ENCODE results near the gene ITFG2. TPM values are rescaled to one million over a fixed set of nuclear protein-coding genes. Genes with fewer than 3 reads are reported as not detected.

ITFG2 gene
- total and polyA plus RNA-seq, 9 of the 15 experiments (the other 6 are each of a cell fraction or from before 2014, with no cell fraction given), result 15.0 to 22.8 (median 19.4) TPM

- TF ChIP-seq MGA (IDR thresholded peaks at IDR 0.05), result peak; percentile 40; the same call in 1 of the 2 replicates
- TF ChIP-seq SUPT5H (IDR thresholded peaks at IDR 0.05), result peak; percentile 26; the same call in 1 of the 2 replicates
- TF ChIP-seq GTF2B (IDR thresholded peaks at IDR 0.05; ENCODE audit: extremely low read depth, insufficient read length), result no peak
- no peak for TF ChIP-seq EHMT2 (IDR thresholded peaks at IDR 0.05)
- TF ChIP-seq ZNF184 (CRISPR knock-in tag; IDR thresholded peaks at IDR 0.05), result no peak
- TF ChIP-seq ZNF639 (CRISPR knock-in tag; conservative IDR thresholded peaks at IDR 0.05 in 1 of 2, IDR thresholded peaks at IDR 0.05 in 1 of 2), result 0 out of 4 replicates have a peak, but pooled peaks of 1 of the 2 experiments have one; percentile 35
- TF ChIP-seq HEY1 (CRISPR knock-in tag; IDR thresholded peaks at IDR 0.05; ENCODE audit: borderline replicate concordance), result no peak
- TF ChIP-seq TCFL5 (CRISPR knock-in tag; conservative IDR thresholded peaks at IDR 0.05), result no peak
- TF ChIP-seq NUFIP1 (IDR thresholded peaks at IDR 0.05; ENCODE audit: partially characterized antibody), result no peak
- TF ChIP-seq MYBL2 (IDR thresholded peaks at IDR 0.05; ENCODE audit: low read depth), result no peak
- TF ChIP-seq MYBL2 (CRISPR knock-in tag; IDR thresholded peaks at IDR 0.05; ENCODE audit: borderline replicate concordance), result no peak
- TF ChIP-seq ASH1L (IDR thresholded peaks at IDR 0.05; ENCODE audit: borderline replicate concordance, low read depth, partially characterized antibody), result no peak
- TF ChIP-seq RCOR1 (IDR thresholded peaks at IDR 0.05; ENCODE audit: borderline replicate concordance in 1 of 2, low read depth in 2 of 2, low read length in 2 of 2), result 0 out of 4 replicates have a peak, but pooled peaks of 1 of the 2 experiments have one; percentile 10
Measured at GRCh38 chr12:2794736-2795289, 17.7 kb upstream of the ITFG2 start, which contains the start of gene FKBP4 (continued).

All from K562 (cell line).